Natural killer cell (primary cell): ENCODE results near the gene UBAP1. TPM values are rescaled to one million over a fixed set of nuclear protein-coding genes. Genes with fewer than 3 reads are reported as not detected.

ENCODE experiments used
- ATAC-seq, 3 donors: fragments of 150-1000 bp in 2 of 3; fragments of 200-7000 bp in 1 of 3; cut with Tn5 transposase; 1 replicate in 1 of 3; 2 replicates in 2 of 3; pipeline ENCODE4 v1.10.0; 2021; ENCODE audit warnings: mild to moderate bottlenecking in 2 of 3, moderate library complexity in 2 of 3
- DNase-seq, 2 donors: peaks; one replicate each; pipeline versions ENCODE4 v3.0.0 to v3.0.0-alpha.2; 2013 to 2021; ENCODE audit warnings: mixed read lengths in 1 of 2
- H3K27ac ChIP-seq: one replicate; pipeline ENCODE4 v1.5.1; 2013; ENCODE audit warnings: mild to moderate bottlenecking, low read length
- H3K27me3 ChIP-seq: one replicate; pipeline ENCODE4 v1.6.1; 2013; ENCODE audit warnings: low read length; ENCODE audit not compliant: control insufficient read depth, insufficient read depth
- H3K36me3 ChIP-seq: one replicate; pipeline ENCODE4 v1.6.1; 2013; ENCODE audit warnings: low read length; ENCODE audit not compliant: control insufficient read depth, insufficient read depth
- H3K4me1 ChIP-seq: one replicate; pipeline ENCODE4 v1.6.1; 2013; ENCODE audit warnings: low read length; ENCODE audit not compliant: control insufficient read depth, insufficient read depth
- H3K4me3 ChIP-seq: one replicate; pipeline ENCODE4 v1.5.1; 2013; ENCODE audit warnings: low read length
- H3K9me3 ChIP-seq: one replicate; pipeline ENCODE4 v1.6.1; 2013; ENCODE audit warnings: low read length; ENCODE audit not compliant: control insufficient read depth, insufficient read depth
- H3K27ac Mint-ChIP-seq, 2 donors: one replicate each; pipeline ENCODE4 v1.8.0; 2022; ENCODE audit warnings: mild to moderate bottlenecking in 2 of 2, mixed read lengths in 2 of 2, moderate library complexity in 1 of 2
- H3K27me3 Mint-ChIP-seq, 2 donors: one replicate each; pipeline ENCODE4 v1.8.0; 2022; ENCODE audit warnings: low read depth in 2 of 2, mixed read lengths in 2 of 2
- H3K36me3 Mint-ChIP-seq: one replicate; pipeline ENCODE4 v1.8.0; 2022; ENCODE audit warnings: mixed read lengths
- H3K4me1 Mint-ChIP-seq, 2 donors: one replicate each; pipeline ENCODE4 v1.8.0; 2022; ENCODE audit warnings: mixed read lengths in 2 of 2
- H3K4me3 Mint-ChIP-seq: one replicate; pipeline ENCODE4 v1.8.0; 2022; ENCODE audit warnings: mild to moderate bottlenecking, moderate library complexity, mixed read lengths
- H3K9me3 Mint-ChIP-seq, 2 donors: one replicate each; pipeline ENCODE4 v1.8.0; 2022; ENCODE audit warnings: mixed read lengths in 2 of 2
- CTCF ChIP-seq: fragments of 200-600 bp; IDR thresholded peaks from one replicate; pipeline ENCODE4 v1.8.0; 2022; ENCODE audit warnings: antibody characterized with exemption
- WGBS: methylation state at CpG from one replicate; pipeline ENCODE4 v1.1.7; 2013; ENCODE audit warnings: missing lambda C conversion rate; ENCODE audit not compliant: insufficient coverage; 5-methylcytosine and 5-hydroxymethylcytosine counted together
- intact Hi-C: fragments of 100-400 bp; cut with micrococcal nuclease; formaldehyde crosslinking; loops from one replicate; pipeline ENCODE4 v1.14.2; 2022
- total RNA-seq, 4 donors: library from RNA; stranded (reverse); fragments of 120-200 nt in 1 of 4; gene quantifications; one replicate each; pipeline versions ENCODE4 v1.2.3 to v1.2.4, GENCODE V29; 2013 to 2022

The UBAP1 gene
- total RNA-seq, 3 donors from 2014 or later (not counting 1 experiment from before 2014, with no cell fraction given): 43.6 to 59.3 (median 49.7) TPM

GRCh38 chr9:34143116-34143515 is 35.7 kb upstream of the UBAP1 start:
- H3K27ac Mint-ChIP-seq: no peak overlapping the region
- intact Hi-C loops: no loop called here
- ATAC-seq: no peak

GRCh38 chr9:34145165-34145564 is 33.7 kb upstream of the UBAP1 start:
- Mint-ChIP-seq H3K36me3 (no peaks in the 10 kb centered on the region), H3K27ac (peak overlapping the region; percentile 36 to 76), H3K9me3 (no peaks in the 10 kb centered on the region), H3K4me1 (peaks cover 15% of the 10 kb centered on the region in 2 donors), H3K4me3 (peak overlapping the region; percentile 57), H3K27me3 (no peaks in the 10 kb centered on the region)
- no peaks in the 10 kb centered on the region for H3K36me3 ChIP-seq
- peaks cover 2% of the 10 kb centered on the region for H3K27me3 ChIP-seq
- H3K9me3 ChIP-seq: no peaks in the 10 kb centered on the region
- peaks cover 7% of the 10 kb centered on the region for H3K4me1 ChIP-seq
- TF ChIP-seq CTCF: no peak
- DNase-seq (no peak), ATAC-seq (peak; percentile 44 to 91 (median 83))
- WGBS: 38% methylated on average over 3 of the region's 3 CpGs
- no peak overlapping the region for H3K27ac ChIP-seq
- H3K4me3 ChIP-seq: no peak overlapping the region
- intact Hi-C loops: no loop called here

More at GRCh38 chr9:34143116-34143515, 35.7 kb upstream of the UBAP1 start:
- no peaks in the 10 kb centered on the region for H3K27me3 Mint-ChIP-seq
- peaks cover 15% of the 10 kb centered on the region in 2 donors for H3K4me1 Mint-ChIP-seq
- Histone ChIP-seq H3K4me3 (no peak overlapping the region), H3K27ac (no peak overlapping the region), H3K4me1 (peaks cover 7% of the 10 kb centered on the region), H3K9me3 (no peaks in the 10 kb centered on the region), H3K36me3 (no peaks in the 10 kb centered on the region), H3K27me3 (peaks cover 2% of the 10 kb centered on the region)
- DNase-seq: no peak
- no peak overlapping the region for H3K4me3 Mint-ChIP-seq
- TF ChIP-seq CTCF: no peak
- WGBS: 61% methylated on average over 2 of the region's 2 CpGs
- H3K9me3 Mint-ChIP-seq: no peaks in the 10 kb centered on the region
- no peaks in the 10 kb centered on the region for H3K36me3 Mint-ChIP-seq

GRCh38 chr9:34151398-34151797 is 27.4 kb upstream of the UBAP1 start:
- Mint-ChIP-seq H3K36me3 (no peaks in the 10 kb centered on the region), H3K4me3 (no peak overlapping the region), H3K27me3 (peaks cover 0 to 2% of the 10 kb centered on the region in 2 donors), H3K4me1 (no peaks in the 10 kb centered on the region), H3K27ac (no peak overlapping the region), H3K9me3 (no peaks in the 10 kb centered on the region)
- Histone ChIP-seq H3K27me3 (no peaks in the 10 kb centered on the region), H3K36me3 (no peaks in the 10 kb centered on the region), H3K4me1 (no peaks in the 10 kb centered on the region), H3K27ac (no peak overlapping the region), H3K9me3 (no peaks in the 10 kb centered on the region), H3K4me3 (no peak overlapping the region)
- TF ChIP-seq CTCF: no peak
- ATAC-seq (no peak), DNase-seq (no peak)
- intact Hi-C loops: no loop called here
- WGBS: 89% methylated on average over 4 of the region's 4 CpGs

- DNase-seq: no peak
- H3K27ac ChIP-seq: no peak overlapping the region
- Mint-ChIP-seq H3K4me1 (peaks cover 0 to 7% of the 10 kb centered on the region in 2 donors), H3K27ac (no peak overlapping the region), H3K27me3 (peaks cover 0 to 2% of the 10 kb centered on the region in 2 donors), H3K36me3 (no peaks in the 10 kb centered on the region), H3K9me3 (no peaks in the 10 kb centered on the region), H3K4me3 (no peak overlapping the region)
- TF ChIP-seq CTCF: no peak
- H3K9me3 ChIP-seq: no peaks in the 10 kb centered on the region
- intact Hi-C loops: no loop called here
- no peaks in the 10 kb centered on the region for H3K36me3 ChIP-seq
- 67% methylated on average over 1 of the region's 1 CpG for WGBS
- H3K4me1 ChIP-seq: no peaks in the 10 kb centered on the region
- no peaks in the 10 kb centered on the region for H3K27me3 ChIP-seq
- ATAC-seq: no peak
- H3K4me3 ChIP-seq: no peak overlapping the region
Measured at GRCh38 chr9:34154057-34154456, 24.8 kb upstream of the UBAP1 start.
